GM18511 (cell line): ENCODE measurements around the gene TMEM178B.
"Not testable (repeated sequence)": the region's sequence is repeated elsewhere in the genome, so short reads cannot be mapped to it uniquely, and the experiment has no call there.

Experiments
- ATAC-seq: cut with Tn5 transposase; IDR thresholded peaks from one replicate; pipeline ENCODE4 v1.9.1; 2021; ENCODE audit warnings: mild to moderate bottlenecking, moderate library complexity; ENCODE audit not compliant: unreplicated experiment

The TMEM178B gene

GRCh38 chr7:141142058-141142457 lies 68.2 kb downstream of the TMEM178B start:
- no peak for ATAC-seq

GRCh38 chr7:141144921-141145629 lies 71.2 kb downstream of the TMEM178B start:
- ATAC-seq = no peak

DNA sequence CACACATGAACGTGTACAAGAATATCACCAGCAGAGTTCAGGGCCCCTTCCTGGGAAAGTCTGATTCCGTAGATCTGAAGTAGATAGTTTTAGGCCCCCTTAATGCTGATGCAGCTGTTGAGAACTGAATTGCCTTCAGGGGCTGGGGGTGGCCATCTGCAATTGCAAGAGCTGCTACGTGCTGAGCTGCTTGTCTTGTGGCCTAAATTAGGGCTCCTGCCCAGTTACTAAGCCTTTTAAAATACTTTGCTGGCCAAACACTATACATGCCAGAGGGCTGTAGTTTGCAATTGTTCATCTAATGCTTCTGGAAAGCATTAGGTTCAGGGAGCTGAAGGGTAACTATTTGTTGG lies 71.7 kb downstream of the TMEM178B start:
- no peak for ATAC-seq

GRCh38 chr7:141147482-141147881 lies 73.6 kb downstream of the TMEM178B start:
- no peak for ATAC-seq

DNA sequence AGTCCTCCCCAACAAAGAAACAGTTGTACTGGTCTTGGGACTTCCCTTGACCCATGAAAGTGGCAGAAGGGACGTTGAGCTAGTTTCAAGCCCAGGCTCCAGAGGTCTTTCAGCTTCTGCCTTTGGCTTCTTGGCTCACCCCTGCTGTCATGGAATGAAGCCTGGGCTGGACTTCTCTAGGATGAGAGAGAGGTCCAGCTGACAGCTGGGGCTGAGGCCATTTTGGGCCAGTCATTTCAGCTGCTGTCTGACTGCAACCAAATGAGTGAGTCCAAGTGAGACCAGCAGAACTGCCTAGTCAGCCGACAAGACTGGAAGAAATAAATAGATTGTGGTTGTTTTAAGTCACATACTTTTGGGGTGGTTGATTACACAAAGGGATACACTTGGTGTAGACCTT lies 76.6 kb downstream of the TMEM178B start:
- no peak for ATAC-seq

GRCh38 chr7:141151746-141152145 lies 77.9 kb downstream of the TMEM178B start:
- ATAC-seq = no peak

- ATAC-seq = no peak
Measured at GRCh38 chr7:141153231-141153630, 79.4 kb downstream of the TMEM178B start.

DNA sequence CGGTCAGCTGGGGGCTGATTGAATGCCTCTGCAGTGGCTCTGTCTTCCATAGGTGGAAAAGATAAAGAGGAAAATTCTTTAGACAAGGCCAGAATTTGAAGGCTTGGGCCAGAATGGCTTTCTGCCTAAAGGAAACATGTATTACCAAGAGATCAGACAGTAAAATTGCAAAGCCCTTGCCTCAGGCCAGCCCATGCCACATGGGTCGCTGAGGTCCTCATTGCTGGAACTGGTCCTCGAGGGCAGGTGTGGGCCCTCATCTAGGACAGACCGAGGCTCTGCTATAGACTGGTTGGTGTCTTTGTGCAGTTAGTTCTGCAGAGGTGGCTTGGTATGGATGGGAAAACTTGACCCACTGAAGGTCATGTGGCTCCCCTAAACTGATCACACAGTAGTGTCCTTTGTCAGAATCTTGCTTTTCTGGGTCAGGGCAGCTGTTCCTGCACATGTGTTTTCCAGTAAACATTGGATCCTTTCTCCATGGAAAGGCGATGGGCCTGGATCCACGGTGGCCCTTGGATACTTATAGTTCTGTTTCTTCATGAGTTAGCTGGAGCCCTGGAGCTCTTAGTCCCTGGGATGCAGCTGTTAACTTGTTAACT lies 80.4 kb downstream of the TMEM178B start:
- ATAC-seq = no peak

DNA sequence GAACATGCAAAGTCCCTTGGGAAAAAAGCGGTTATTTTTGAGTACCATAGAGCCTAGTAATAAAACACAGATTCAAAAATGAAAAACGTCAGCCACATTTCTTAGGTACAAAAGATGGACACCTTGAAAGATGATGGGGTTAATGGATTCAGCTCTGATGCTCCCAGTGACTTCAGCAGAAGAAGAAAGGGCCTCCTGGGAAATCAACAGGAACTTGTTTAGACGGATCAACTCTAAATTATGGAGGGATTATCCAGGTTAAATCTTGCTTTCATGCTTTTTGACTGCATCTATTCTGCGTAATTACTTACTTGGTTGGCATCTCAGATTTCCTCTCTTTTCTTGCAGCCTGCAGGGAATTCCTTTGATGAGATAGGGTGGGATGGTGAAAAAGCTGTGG lies 82.5 kb downstream of the TMEM178B start:
- no peak for ATAC-seq

GRCh38 chr7:141157138-141157765 lies 83.4 kb downstream of the TMEM178B start:
- no peak for ATAC-seq

GRCh38 chr7:141158561-141158960 lies 84.7 kb downstream of the TMEM178B start:
- peak; percentile 82 for ATAC-seq

DNA sequence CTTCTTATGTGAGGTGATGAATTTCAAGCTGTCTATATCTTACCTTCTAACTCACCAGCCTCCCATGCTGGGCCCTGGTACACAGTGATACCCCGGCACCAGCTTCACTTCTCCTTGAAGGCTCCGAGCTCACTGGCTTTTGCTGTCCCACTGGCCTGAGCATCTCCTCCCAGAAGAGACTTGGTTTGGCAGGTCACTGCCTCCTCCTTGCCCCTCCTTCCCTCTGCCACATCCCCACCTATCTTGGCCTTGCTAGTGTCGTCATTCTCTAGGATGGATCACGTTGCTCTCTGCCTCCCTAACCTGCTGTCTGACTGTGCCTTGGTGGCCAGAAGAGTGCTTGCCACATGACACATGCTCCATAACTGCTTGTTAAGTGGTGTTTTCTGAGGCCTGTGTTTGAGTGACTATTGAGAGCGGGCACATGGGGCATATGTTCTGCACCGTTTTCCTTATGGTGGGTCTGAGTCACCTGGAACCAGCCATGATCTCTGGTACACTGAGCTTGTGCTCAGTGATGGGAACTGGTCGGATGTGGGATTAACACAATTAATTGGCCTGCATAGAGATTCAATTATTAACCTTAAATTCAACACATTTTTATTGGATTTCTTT lies 86.5 kb downstream of the TMEM178B start:
- no peak for ATAC-seq

- no peak for ATAC-seq
Measured at GRCh38 chr7:141161550-141162535, 88.0 kb downstream of the TMEM178B start.

DNA sequence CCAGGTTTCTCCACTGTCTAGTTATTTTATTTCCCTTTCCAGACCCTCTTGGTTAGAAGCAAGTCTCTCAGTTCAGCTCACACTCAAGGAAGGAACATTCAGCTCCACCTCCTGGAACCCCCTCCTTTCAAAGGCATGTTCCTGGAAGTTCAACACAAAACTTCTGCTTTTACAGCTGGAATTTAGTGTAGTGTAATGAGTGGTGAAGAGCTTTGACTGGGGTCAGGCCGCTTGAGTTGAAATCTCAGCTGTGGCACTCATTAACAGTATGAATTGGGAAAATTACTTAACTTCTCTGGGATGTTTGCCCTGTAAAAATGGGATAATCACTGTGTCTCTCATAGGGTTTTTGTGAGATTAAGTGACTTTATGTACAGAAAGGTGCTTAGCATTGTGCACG lies 91.7 kb downstream of the TMEM178B start:
- ATAC-seq = no peak

- ATAC-seq = no peak
Measured at GRCh38 chr7:141166926-141167325, 93.1 kb downstream of the TMEM178B start.

GRCh38 chr7:141167381-141167964 lies 93.6 kb downstream of the TMEM178B start:
- ATAC-seq = no peak

DNA sequence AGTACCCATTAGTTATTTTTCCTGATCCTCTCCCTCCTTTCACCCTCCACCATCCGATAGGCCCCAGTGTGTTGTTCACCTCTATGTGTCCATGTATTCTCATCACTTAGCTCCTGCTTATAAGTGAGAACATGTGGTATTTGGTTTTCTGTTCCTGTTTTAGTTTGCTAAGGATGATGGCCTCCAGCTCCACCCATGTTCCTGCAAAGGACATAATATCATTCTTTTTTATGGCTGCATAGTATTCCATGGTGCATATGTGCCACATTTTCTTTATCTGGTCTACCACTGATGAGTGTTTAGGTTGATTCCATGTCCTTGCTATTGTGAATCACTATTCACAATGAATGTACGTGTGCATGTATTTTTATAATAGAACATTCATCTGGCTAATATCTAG lies 95.3 kb downstream of the TMEM178B start:
- not testable (repeated sequence) for ATAC-seq

GRCh38 chr7:141175728-141176127 lies 101.9 kb downstream of the TMEM178B start:
- not testable (repeated sequence) for ATAC-seq

DNA sequence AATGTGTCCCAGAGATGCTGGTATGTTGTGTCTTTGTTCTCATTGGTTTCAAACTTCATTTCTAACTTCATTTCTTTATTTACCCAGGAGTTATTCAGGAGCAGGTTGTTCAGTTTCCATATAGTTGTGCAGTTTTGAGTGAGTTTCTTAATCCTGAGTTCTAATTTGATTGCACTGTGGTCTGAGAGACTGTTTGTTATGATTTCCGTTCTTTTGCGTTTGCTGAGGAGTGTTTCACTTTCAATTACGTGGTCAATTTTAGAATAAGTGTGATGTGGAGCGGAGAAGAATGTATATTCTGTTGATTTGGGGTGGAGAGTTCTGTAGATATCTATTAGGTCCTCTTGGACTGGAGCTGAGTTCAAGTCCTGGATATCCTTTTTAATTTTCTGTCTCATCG lies 103.3 kb downstream of the TMEM178B start:
- not testable (repeated sequence) for ATAC-seq

- ATAC-seq = no peak
Measured at GRCh38 chr7:141178486-141179135, 104.7 kb downstream of the TMEM178B start.
